ENCODE results near the gene AURKAIP1. TPM values are rescaled to one million over a fixed set of nuclear protein-coding genes. Genes with fewer than 3 reads are reported as not detected.

Gene AURKAIP1
- polyA plus RNA-seq, 1 donor (not counting 4 experiments of a cell fraction or from before 2014, with no cell fraction given) = 86.9 TPM

DNA sequence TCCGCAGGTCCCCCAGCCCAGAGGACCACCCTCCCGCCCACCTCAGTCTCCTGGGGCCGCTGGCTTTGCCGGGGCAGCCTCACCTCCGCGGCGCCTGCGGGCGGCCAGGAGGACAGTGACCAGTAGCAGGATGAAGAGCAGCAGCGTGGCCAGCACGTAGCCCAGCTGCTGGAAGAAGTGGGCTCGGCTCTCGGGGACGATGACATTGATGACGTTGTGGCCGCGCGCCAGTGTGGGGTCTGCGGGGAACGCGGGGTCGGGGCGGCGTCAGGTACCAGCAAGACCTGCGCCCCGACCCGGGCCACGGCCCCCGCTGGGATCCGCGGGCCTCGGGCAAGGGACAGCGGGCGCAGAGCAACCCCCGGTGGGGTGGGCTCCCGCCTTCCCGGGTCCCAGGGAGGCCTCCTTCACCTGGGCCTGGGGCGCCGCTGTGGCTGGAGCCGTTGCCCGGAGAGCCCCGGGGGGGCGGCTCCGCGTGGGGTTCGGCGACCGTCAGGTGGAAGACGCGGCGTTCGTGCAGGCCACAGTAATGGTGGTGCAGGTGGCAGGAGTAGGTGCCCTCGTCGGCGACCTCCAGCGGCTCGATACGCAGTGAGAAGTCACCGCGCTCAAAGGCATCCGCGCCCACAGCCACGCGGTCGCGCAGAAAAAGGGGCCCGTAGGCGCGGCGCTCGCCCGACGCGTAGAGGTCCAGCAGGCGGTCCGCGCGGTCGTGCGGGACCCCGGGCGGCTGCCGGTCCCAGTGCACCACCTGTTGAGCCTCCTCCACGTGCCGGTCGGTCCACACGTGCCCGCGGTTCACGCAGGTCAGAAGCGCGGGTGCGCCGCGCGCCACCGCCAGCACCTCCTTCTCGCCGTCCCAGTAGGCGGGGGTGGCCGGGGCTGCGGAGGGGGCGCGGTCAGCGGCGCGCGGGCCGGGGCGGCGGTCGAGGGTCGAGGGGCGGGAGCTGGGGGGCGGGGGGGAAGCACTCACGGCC is 20.4 kb downstream of the AURKAIP1 start:
- Histone ChIP-seq H3K27ac (ENCODE audit: control insufficient read depth, insufficient read depth, low read length) (no peak overlapping the region), H3K79me2 (ENCODE audit: control insufficient read depth, insufficient read depth, low read length) (no peaks in the 10 kb centered on the region), H4K20me1 (ENCODE audit: control insufficient read depth, extremely low read depth, insufficient read depth, low read length) (no peaks in the 10 kb centered on the region), H3K9me1 (ENCODE audit: control insufficient read depth, extremely low read depth, insufficient read depth, low read length) (no peaks in the 10 kb centered on the region), H3K9me3 (ENCODE audit: control insufficient read depth, low read depth, low read length) (no peaks in the 10 kb centered on the region), H3K4me2 (ENCODE audit: control insufficient read depth, extremely low read depth, insufficient read depth, low read depth, low read length) (no peak overlapping the region), H2AFZ (ENCODE audit: control insufficient read depth, low read length) (no peak overlapping the region), H3K4me3 (ENCODE audit: control insufficient read depth in 2 of 3, extremely low read depth in 1 of 3, insufficient read depth in 2 of 3, low read depth in 1 of 3, low read length in 3 of 3) (no peak overlapping the region), H3K27me3 (ENCODE audit: control insufficient read depth, extremely low read depth, insufficient read depth, low read length) (peaks cover 8% of the 10 kb centered on the region), H3K36me3 (ENCODE audit: control insufficient read depth in 2 of 2, extremely low read depth in 1 of 2, insufficient read depth in 2 of 2, low read length in 2 of 2) (no peaks in the 10 kb centered on the region), H3K4me1 (ENCODE audit: control insufficient read depth, extremely low read depth, insufficient read depth, low read length) (peaks cover 9% of the 10 kb centered on the region), H3K9ac (ENCODE audit: control insufficient read depth, extremely low read depth, insufficient read depth, low read length) (no peak overlapping the region)
- dilution Hi-C loops (cut with MboI; ENCODE audit: extremely low pct_ligation_motif_present, low sequenced_read_pairs) = no loop called here
- TF ChIP-seq EZH2 (IDR thresholded peaks at IDR 0.05; ENCODE audit: low read length) = no peak
- TF ChIP-seq, protein P1, sequence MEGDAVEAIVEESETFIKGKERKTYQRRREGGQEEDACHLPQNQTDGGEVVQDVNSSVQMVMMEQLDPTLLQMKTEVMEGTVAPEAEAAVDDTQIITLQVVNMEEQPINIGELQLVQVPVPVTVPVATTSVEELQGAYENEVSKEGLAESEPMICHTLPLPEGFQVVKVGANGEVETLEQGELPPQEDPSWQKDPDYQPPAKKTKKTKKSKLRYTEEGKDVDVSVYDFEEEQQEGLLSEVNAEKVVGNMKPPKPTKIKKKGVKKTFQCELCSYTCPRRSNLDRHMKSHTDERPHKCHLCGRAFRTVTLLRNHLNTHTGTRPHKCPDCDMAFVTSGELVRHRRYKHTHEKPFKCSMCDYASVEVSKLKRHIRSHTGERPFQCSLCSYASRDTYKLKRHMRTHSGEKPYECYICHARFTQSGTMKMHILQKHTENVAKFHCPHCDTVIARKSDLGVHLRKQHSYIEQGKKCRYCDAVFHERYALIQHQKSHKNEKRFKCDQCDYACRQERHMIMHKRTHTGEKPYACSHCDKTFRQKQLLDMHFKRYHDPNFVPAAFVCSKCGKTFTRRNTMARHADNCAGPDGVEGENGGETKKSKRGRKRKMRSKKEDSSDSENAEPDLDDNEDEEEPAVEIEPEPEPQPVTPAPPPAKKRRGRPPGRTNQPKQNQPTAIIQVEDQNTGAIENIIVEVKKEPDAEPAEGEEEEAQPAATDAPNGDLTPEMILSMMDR (optimal IDR thresholded peaks at IDR 0.05 in 1 of 3, IDR thresholded peaks at IDR 0.05 in 1 of 3, conservative IDR thresholded peaks at IDR 0.05 in 1 of 3; ENCODE audit: extremely low read depth in 1 of 3, insufficient read depth in 2 of 3, low read length in 3 of 3) = no peak
- FAIRE-seq (no peak), DNase-seq (ENCODE audit: low read depth, low spot score) (no peak)

DNA sequence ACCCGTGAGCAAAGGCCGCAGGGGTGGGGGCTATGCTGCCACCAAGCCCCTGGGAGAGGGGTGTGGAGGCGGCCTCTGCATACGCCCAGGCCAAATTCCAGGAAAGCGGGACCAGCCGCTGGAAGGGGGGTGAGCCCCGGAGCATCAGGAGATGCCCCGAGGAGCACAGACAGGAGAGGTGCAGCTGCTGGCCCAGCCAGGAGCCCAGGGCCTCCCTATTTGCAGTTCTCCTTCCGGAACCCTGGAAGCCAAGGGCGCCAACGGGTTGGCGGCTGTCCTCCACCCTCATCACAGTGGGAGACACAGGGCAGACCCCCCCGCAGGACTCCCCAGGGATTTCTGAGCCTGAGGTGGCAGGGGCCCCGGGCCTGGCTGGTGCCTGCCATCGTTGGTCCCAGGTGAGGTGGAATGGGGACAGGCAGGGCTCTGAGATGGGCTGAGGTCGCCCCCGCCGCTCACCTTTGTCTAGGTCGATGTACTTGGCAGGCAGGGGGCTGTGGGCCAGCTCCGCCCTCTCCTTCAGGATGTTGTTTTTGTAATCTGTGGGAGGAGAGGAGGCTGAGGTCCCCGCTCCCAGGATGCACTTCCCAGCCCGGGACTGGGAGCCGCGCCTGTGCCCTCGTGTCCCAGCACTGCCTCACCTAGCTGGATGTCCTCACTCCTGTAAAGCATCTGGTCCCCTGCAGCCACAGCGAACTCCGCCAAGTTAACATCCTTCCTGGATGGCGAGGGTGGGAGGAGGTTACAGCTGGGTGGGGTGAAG is 21.4 kb downstream of the AURKAIP1 start:
- Histone ChIP-seq H3K4me2 (ENCODE audit: control insufficient read depth, extremely low read depth, insufficient read depth, low read depth, low read length) (no peak overlapping the region), H3K27me3 (ENCODE audit: control insufficient read depth, extremely low read depth, insufficient read depth, low read length) (peaks cover 8% of the 10 kb centered on the region), H3K9ac (ENCODE audit: control insufficient read depth, extremely low read depth, insufficient read depth, low read length) (no peak overlapping the region), H2AFZ (ENCODE audit: control insufficient read depth, low read length) (no peak overlapping the region), H3K79me2 (ENCODE audit: control insufficient read depth, insufficient read depth, low read length) (peaks cover 3% of the 10 kb centered on the region), H3K36me3 (ENCODE audit: control insufficient read depth in 2 of 2, extremely low read depth in 1 of 2, insufficient read depth in 2 of 2, low read length in 2 of 2) (no peaks in the 10 kb centered on the region), H3K9me3 (ENCODE audit: control insufficient read depth, low read depth, low read length) (no peaks in the 10 kb centered on the region), H4K20me1 (ENCODE audit: control insufficient read depth, extremely low read depth, insufficient read depth, low read length) (no peaks in the 10 kb centered on the region), H3K27ac (ENCODE audit: control insufficient read depth, insufficient read depth, low read length) (no peak overlapping the region), H3K9me1 (ENCODE audit: control insufficient read depth, extremely low read depth, insufficient read depth, low read length) (no peaks in the 10 kb centered on the region), H3K4me3 (ENCODE audit: control insufficient read depth in 2 of 3, extremely low read depth in 1 of 3, insufficient read depth in 2 of 3, low read depth in 1 of 3, low read length in 3 of 3) (no peak overlapping the region), H3K4me1 (ENCODE audit: control insufficient read depth, extremely low read depth, insufficient read depth, low read length) (peaks cover 6% of the 10 kb centered on the region)
- TF ChIP-seq, protein P1 (optimal IDR thresholded peaks at IDR 0.05 in 1 of 3, IDR thresholded peaks at IDR 0.05 in 1 of 3, conservative IDR thresholded peaks at IDR 0.05 in 1 of 3; ENCODE audit: extremely low read depth in 1 of 3, insufficient read depth in 2 of 3, low read length in 3 of 3) = no peak
- TF ChIP-seq EZH2 (IDR thresholded peaks at IDR 0.05; ENCODE audit: low read length) = no peak
- dilution Hi-C loops (cut with MboI; ENCODE audit: extremely low pct_ligation_motif_present, low sequenced_read_pairs) = no loop called here
- DNase-seq (ENCODE audit: low read depth, low spot score) (no peak), FAIRE-seq (no peak)

Measured in keratinocyte (primary cell).